GM21529 (cell line): ENCODE results near the gene NR2C2AP.

ENCODE experiments used
- ATAC-seq: cut with Tn5 transposase; IDR thresholded peaks from one replicate; pipeline ENCODE4 v1.9.1; 2021; ENCODE audit not compliant: unreplicated experiment

The NR2C2AP gene

DNA sequence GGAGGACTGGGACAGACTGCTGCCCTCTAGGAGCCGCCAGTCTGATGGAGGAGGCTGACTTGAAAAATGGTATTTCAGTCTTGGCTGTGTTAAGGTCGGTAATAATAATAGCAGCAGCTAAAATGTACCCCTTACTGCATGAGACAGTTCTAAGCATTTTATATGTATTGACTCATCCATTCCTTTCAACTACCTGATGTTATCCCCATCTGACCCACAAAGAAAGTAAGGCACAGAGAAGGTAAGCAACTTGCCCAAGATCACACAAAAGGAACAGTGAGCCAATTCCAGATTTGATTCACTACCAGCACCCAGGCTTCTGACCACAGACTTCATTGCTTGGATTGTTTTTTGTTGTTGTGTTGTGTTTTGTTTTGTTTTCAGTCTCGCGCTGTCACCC lies 12.6 kb upstream of the NR2C2AP start:
- no peak for ATAC-seq

DNA sequence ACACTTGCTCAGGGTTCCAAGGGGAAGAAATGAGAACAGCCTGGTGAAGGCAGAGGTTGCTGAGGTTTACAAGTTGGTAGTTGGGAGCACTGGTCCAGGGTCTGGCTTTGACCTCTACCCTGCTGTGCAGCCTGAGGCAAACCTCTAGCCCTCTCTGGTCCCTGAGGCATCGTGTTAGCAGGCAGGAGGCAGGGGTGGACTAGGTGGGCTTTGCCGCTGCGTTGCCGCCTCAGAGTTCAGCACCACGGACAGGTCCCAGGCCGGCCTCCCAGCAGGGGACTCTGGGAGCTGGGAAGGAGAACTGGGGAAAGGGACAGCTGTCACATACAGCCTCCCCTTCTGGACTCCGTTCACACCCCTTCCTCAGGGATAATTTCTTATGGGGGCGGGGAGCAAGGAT lies 11.7 kb upstream of the NR2C2AP start:
- ATAC-seq, result no peak

DNA sequence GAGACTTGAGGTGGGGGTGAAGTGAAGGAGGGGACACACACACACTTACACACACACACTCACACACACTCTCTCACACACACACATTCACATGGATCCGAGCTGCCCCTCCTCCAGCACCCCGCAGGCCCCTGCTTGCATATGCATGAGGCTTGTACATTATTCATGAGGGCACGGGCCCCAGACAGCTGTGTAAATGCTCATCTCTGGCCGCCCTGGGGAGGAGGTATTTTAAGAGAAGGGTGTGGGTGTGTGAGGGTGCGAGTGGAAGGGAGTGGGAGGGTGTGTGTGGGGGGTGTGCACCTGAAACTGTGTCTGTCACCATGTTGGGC lies 10.9 kb upstream of the NR2C2AP start:
- ATAC-seq, result no peak

- ATAC-seq, result no peak
These were observed 10.4 kb upstream of the NR2C2AP start for GRCh38 chr19:19213426-19214158.

DNA sequence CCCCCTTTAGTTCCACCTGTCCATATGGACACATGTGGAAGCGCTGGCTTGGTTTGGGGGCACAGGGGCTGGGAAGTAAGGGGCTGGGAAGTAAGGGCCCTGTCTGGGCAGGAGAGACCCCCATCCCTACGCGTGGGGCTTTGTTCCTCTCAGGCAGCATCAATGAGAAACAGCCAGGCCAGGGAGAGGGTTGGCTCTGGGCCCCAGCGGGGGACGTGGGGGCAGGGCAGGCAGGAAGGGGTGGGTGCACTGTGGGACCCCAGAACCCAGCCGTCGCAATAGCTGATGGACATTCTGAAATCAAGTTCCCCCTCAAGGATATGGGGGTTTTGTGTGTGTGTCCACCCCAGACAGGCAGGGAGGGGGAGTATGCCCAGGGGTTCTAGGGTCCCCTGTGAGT lies 9.7 kb upstream of the NR2C2AP start:
- no peak for ATAC-seq

DNA sequence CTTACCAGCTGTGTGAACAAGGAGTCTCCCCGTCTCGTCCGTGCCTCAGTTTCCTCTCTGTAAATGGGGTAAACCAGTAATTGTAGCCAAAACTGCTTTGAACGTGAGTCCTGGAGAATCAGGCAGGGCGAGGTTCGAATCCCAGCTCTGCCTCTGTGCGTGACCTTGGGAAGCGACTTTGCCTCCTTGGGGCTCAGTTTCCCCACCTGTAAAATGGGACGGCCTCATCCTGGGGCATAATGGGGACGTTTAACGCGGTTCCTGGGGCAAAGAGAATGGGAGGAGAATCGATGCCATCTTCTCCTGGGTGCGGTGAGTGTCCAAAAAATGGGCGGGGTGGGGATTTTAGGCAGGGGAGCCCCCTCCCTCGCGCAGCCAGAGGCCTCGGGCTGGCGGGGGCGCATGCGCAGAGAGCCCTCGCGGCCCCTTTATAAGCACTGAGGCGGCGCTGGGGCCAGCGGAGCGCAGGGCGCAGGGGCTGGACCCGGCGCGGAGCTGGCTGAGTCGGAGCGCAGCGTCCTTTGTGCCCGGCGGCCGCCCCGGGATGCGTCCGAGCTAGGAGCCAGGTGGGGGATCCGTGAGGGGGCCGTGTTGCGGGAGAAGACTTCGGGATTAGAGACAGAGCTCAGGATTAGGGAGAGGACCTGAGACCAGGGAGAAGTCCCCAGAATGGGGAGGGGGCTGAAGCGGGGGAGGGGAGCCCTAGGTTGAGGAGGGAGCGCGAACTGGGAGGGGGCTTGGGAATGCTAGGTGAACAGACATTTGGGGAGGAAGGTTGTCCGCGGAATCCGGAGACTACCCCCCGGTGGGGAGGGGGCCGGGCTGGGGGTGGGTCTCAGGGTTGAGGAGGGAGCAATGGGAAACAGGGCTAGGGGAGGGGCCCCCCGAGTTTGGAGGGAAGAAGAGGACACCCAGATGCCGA lies 8.5 kb upstream of the NR2C2AP start, which contains the start of gene NCAN:
Gene NCAN (plus strand): TSS at position 460 of the 922 bp plus-strand sequence. CDS start 4,996 bp downstream, outside the sequence.
- no peak for ATAC-seq

DNA sequence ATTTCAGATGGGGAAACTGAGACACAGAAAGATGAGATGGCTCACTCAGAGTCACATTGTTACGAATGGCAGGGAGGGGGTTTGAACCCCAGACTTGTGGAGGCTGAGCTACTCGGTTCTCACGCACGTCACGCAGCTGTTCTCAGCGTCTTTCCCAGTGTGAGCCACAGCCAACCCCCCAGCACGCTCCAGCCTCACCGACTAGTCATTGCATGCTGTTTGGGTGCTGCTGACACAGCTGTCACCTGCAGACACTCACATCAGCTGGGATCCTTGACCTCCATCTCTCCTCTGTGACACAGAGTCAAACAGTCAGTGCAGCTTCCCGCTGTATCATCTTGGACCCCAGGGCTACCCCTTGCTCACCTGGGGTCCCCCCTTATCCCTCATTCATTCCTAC lies 6.2 kb upstream of the NR2C2AP start:
- ATAC-seq, result no peak

GRCh38 chr19:19207637-19208572 lies 4.7 kb upstream of the NR2C2AP start:
- no peak for ATAC-seq

DNA sequence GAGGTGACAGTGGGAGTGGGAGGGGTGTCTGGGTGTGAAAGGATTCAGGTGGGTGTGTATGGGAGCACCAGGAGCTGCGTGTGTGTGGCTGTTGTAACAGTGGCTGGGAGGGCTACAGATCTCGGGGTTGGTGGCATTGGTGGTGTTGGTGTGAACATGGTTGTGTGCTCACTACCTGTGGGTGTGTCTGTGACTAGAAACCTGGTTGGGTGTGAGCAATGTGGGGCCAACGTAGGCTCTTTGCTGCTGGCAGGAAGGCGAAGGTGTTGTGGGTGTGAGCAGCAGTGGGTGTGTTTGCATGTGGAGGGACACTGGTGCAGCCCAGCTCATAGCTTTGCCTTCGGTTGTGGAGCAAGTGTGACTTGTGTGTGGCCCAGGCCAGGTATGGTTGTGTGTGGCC lies 3.7 kb upstream of the NR2C2AP start:
- no peak for ATAC-seq

DNA sequence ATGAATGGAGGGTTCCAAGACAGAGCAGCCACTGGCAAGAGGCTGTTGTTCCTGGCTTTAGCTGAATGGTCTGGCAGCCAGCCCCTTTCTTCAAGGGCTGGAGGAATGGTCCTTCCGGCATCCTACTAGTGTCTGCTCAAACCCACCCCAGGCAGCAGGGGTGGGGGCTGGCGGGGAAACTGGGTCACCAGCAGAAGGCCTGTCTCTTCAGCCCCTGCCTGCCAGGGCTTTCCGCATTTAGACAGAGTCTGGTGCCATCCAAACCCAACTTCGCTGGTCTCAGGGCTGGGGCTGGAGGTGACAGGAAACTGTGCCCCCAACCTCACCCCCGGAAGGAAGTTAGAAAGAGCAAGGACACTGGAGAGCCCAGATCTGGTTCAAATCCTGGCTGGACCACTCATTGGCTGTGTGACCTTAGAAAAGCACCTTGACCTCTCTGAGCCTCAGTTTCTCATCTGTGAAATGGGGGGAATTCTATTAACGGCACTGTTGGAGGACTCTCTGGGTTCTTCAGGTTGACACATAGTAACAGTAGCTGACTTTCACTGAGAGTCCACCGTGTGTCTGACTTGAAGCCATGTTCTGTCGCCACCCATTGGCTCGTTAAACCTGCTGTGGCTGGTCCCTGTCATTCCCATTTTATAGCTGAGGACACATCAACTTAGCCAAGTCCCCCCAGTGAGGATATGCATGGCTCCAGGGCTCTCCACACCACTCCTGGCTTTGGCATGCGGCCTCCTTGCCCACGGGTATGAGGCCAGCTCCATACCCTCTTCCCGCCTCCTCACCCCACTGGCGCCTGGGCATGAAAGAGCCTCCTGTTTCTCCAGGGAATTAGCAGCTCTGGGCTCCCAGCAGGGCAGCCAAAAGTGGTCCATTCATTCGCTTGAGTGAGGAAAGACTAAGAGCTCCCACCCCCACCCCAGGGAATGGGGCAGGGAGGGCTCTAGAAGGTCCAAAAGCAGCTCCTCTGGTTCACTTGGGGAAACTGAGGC lies 2.5 kb upstream of the NR2C2AP start:
- no peak for ATAC-seq

GRCh38 chr19:19204181-19204580 lies 967 bp upstream of the NR2C2AP start:
- ATAC-seq, result no peak

DNA sequence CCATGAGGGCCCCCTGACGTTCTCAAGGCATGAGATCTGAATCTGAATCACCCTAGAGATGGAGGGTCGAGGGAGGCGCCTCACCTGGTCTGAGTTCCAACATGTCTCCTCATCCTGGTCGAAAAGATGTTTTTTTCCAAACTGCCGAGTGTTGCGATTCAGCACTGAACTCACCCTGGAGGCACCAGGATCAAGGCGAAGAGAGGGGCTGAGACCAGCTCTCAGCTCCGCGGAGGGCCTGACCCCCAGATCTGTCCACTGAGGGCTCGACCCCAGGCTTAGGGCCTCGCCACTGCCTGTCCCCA lies 555 bp downstream of the NR2C2AP start:
- no peak for ATAC-seq

DNA sequence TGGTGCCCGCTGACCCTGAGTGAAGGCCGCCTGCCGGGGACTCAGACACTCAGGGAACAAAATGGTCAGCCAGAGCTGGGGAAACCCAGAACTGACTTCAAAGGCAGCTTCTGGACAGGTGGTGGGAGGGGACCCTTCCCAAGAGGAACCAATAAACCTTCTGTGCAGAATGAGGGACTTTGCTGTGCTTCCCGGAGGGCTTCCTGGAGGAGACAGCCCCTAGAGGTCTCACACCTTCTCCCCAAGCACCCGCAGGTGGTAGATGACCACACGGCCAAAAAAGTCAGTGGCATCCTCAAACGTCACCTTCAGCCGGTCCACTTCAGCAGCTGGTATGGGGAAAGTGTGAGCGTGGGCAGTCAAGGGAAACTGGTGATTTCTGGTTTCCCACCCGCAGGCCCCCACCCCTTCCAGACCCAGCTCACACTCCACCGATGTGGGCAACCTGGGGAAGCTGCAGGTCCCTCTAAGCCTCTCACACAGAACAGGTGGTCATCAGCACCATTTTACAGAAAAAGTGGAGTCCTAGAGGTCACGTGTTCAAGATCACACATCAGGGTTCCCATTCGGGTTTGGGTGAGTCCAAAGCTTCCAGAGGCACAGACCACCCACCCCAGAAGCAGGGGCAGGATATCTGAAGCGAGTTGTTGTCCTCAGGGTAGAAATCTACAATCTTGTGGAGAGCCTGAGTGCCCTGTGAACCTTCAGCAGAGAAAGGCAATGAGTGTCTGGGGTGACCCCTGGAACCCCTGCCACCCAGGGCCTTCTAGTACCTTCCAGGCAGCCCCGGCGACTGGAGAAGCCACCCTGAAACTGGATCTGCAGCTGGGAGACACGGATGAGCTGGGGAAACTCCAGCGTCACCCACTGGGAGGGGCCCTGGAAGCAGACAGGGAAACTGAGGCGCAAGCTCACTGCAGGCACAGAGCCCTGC lies 1.2 kb downstream of the NR2C2AP start:
- no peak for ATAC-seq

DNA sequence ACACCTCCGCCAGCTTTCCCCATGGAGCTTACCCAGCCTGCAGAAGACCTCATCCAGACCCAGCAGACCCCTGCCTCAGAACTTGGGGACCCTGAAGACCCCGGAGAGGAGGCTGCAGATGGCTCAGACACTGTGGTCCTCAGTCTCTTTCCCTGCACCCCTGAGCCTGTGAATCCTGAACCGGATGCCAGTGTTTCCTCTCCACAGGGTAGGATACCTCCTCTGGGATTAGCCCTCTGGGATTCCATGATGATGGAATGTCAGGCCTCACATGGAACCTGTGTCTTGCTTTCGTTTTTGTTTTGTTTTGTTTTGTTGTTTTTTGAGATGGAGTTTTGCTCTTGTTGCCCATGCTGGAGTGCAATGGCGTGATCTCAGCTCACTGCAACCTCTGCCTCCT lies 9.3 kb downstream of the NR2C2AP start:
- no peak for ATAC-seq

- no peak for ATAC-seq
These were observed 10.2 kb downstream of the NR2C2AP start for GRCh38 chr19:19192910-19193423.

GRCh38 chr19:19192078-19192882 lies 10.9 kb downstream of the NR2C2AP start, which contains the start of the genes BORCS8 and RFXANK:
Gene BORCS8 (minus strand): TSS chr19:19192152. CDS start chr19:19192117, 35 bp downstream.
Gene RFXANK (plus strand): TSS chr19:19192258. CDS start chr19:19193947, 1,689 bp downstream.
- ATAC-seq, result peak; percentile 83

DNA sequence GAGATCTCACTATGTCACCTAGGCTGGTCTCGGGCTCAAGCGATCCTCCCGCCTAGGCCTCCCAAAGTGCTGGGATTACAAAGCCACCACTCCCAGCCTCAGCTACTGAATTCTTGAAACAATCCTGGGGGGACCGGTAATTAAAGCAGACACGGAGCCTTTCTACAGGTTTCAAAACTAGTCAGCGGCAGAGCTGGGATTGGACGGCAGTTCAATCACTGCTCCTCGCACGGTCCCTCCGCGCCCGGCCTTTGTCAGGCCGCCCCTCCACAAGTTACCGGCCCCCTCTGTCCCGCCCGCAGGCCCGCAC lies 11.5 kb downstream of the NR2C2AP start:
- no peak for ATAC-seq

GRCh38 chr19:19186742-19187141 lies 16.5 kb downstream of the NR2C2AP start:
- ATAC-seq, result no peak
